Measurements from ENCODE around the gene RABEPK.
"Not testable (repeated sequence)": the region's sequence is repeated elsewhere in the genome, so short reads cannot be mapped to it uniquely, and the experiment has no call there.

Gene RABEPK

GRCh38 chr9:125255781-125256391 is 55.5 kb downstream of the RABEPK start:
- no peak for DNase-seq

- DNase-seq: no peak
Measured at GRCh38 chr9:125258160-125258785, 57.9 kb downstream of the RABEPK start.

GRCh38 chr9:125258832-125259534 is 58.6 kb downstream of the RABEPK start:
- no peak for DNase-seq

- DNase-seq: no peak
Measured at GRCh38 chr9:125260561-125260960, 60.2 kb downstream of the RABEPK start.

GRCh38 chr9:125261501-125262293 is 61.4 kb downstream of the RABEPK start, which contains the start of gene GAPVD1:
TSS of gene GAPVD1 (plus strand) at chr9:125261826. CDS start at chr9:125298922, 37,096 bp downstream.
- DNase-seq: peak; percentile 92 to 94

- DNase-seq: no peak
Measured at GRCh38 chr9:125262294-125262991, 62.1 kb downstream of the RABEPK start.

- DNase-seq: not testable (repeated sequence)
Measured at GRCh38 chr9:125264068-125264467, 63.7 kb downstream of the RABEPK start.

GRCh38 chr9:125268394-125269013 is 68.2 kb downstream of the RABEPK start:
- no peak for DNase-seq

GRCh38 chr9:125269014-125269397 is 68.7 kb downstream of the RABEPK start:
- no peak for DNase-seq

- DNase-seq: no peak
Measured at GRCh38 chr9:125271081-125271480, 70.7 kb downstream of the RABEPK start.

- DNase-seq: no peak
Measured at GRCh38 chr9:125272697-125273096, 72.4 kb downstream of the RABEPK start.

GRCh38 chr9:125276771-125277170 is 76.4 kb downstream of the RABEPK start:
- no peak for DNase-seq

GRCh38 chr9:125277411-125277810 is 77.1 kb downstream of the RABEPK start:
- DNase-seq: no peak

- DNase-seq: no peak
Measured at GRCh38 chr9:125280945-125281344, 80.6 kb downstream of the RABEPK start.

Data from activated T-cell treated with anti-CD3 and anti-CD28 coated beads, Interleukin-2, amount 50 U/mL, for 48 hours (primary cell).